Stimulated activated naive CD8-positive, alpha-beta T cell treated with anti-CD3 and anti-CD28 coated beads, Interleukin-15, Interleukin-2, amounts not matched to agents 100 ng/mL and 50 ng/mL, for 24 hours (primary cell): ENCODE data around the gene SLN.

Experiments used
- H3K27ac Mint-ChIP-seq: one replicate; pipeline ENCODE4 v1.8.0; 2021; ENCODE audit warnings: mild to moderate bottlenecking, mixed read lengths
- H3K27me3 Mint-ChIP-seq: one replicate; pipeline ENCODE4 v1.8.0; 2021; ENCODE audit warnings: mixed read lengths
- H3K36me3 Mint-ChIP-seq: one replicate; pipeline ENCODE4 v1.8.0; 2021; ENCODE audit warnings: low read depth, mixed read lengths
- H3K4me1 Mint-ChIP-seq: one replicate; pipeline ENCODE4 v1.8.0; 2021; ENCODE audit warnings: low read depth, mixed read lengths
- H3K4me3 Mint-ChIP-seq: one replicate; pipeline ENCODE4 v1.8.0; 2021; ENCODE audit warnings: mild to moderate bottlenecking, mixed read lengths
- H3K9me3 Mint-ChIP-seq: one replicate; pipeline ENCODE4 v1.8.0; 2021; ENCODE audit warnings: mixed read lengths

Gene SLN

GRCh38 chr11:107682171-107682570, 29.7 kb downstream of the SLN start:
- Mint-ChIP-seq H3K4me1 (no peaks in the 10 kb centered on the region), H3K27ac (no peak overlapping the region), H3K27me3 (peaks cover 9% of the 10 kb centered on the region), H3K9me3 (no peaks in the 10 kb centered on the region), H3K4me3 (no peak overlapping the region), H3K36me3 (no peaks in the 10 kb centered on the region)

GRCh38 chr11:107679255-107680024, 32.4 kb downstream of the SLN start:
- no peak overlapping the region for H3K4me3 Mint-ChIP-seq
- no peaks in the 10 kb centered on the region for H3K9me3 Mint-ChIP-seq
- H3K27me3 Mint-ChIP-seq = peaks cover 17% of the 10 kb centered on the region
- H3K36me3 Mint-ChIP-seq = no peaks in the 10 kb centered on the region
- no peak overlapping the region for H3K27ac Mint-ChIP-seq
- no peaks in the 10 kb centered on the region for H3K4me1 Mint-ChIP-seq

- Mint-ChIP-seq H3K9me3 (no peaks in the 10 kb centered on the region), H3K36me3 (no peaks in the 10 kb centered on the region), H3K27ac (no peak overlapping the region), H3K4me3 (no peak overlapping the region), H3K27me3 (peaks cover 17% of the 10 kb centered on the region), H3K4me1 (no peaks in the 10 kb centered on the region)
Observed at GRCh38 chr11:107678632-107678971, 33.3 kb downstream of the SLN start.

GRCh38 chr11:107677924-107678631, 33.8 kb downstream of the SLN start:
- Mint-ChIP-seq H3K4me3 (no peak overlapping the region), H3K9me3 (no peaks in the 10 kb centered on the region), H3K4me1 (no peaks in the 10 kb centered on the region), H3K27me3 (peaks cover 17% of the 10 kb centered on the region), H3K36me3 (no peaks in the 10 kb centered on the region), H3K27ac (no peak overlapping the region)

GRCh38 chr11:107676336-107677057, 35.4 kb downstream of the SLN start:
- H3K9me3 Mint-ChIP-seq = no peaks in the 10 kb centered on the region
- peaks cover 21% of the 10 kb centered on the region for H3K27me3 Mint-ChIP-seq
- no peak overlapping the region for H3K4me3 Mint-ChIP-seq
- H3K36me3 Mint-ChIP-seq = no peaks in the 10 kb centered on the region
- H3K4me1 Mint-ChIP-seq = no peaks in the 10 kb centered on the region
- no peak overlapping the region for H3K27ac Mint-ChIP-seq

- H3K9me3 Mint-ChIP-seq = no peaks in the 10 kb centered on the region
- no peaks in the 10 kb centered on the region for H3K4me1 Mint-ChIP-seq
- H3K27ac Mint-ChIP-seq = no peak overlapping the region
- H3K36me3 Mint-ChIP-seq = no peaks in the 10 kb centered on the region
- H3K27me3 Mint-ChIP-seq = peaks cover 18% of the 10 kb centered on the region
- H3K4me3 Mint-ChIP-seq = no peak overlapping the region
Observed at GRCh38 chr11:107675902-107676301, 36.0 kb downstream of the SLN start.

- H3K4me1 Mint-ChIP-seq = no peaks in the 10 kb centered on the region
- H3K27me3 Mint-ChIP-seq = peaks cover 11% of the 10 kb centered on the region
- H3K9me3 Mint-ChIP-seq = no peaks in the 10 kb centered on the region
- no peak overlapping the region for H3K27ac Mint-ChIP-seq
- H3K36me3 Mint-ChIP-seq = no peaks in the 10 kb centered on the region
- H3K4me3 Mint-ChIP-seq = no peak overlapping the region
Observed at GRCh38 chr11:107669893-107670601, 41.8 kb downstream of the SLN start.

- H3K4me3 Mint-ChIP-seq = no peak overlapping the region
- H3K36me3 Mint-ChIP-seq = no peaks in the 10 kb centered on the region
- H3K9me3 Mint-ChIP-seq = no peaks in the 10 kb centered on the region
- H3K27me3 Mint-ChIP-seq = peaks cover 13% of the 10 kb centered on the region
- H3K27ac Mint-ChIP-seq = no peak overlapping the region
- no peaks in the 10 kb centered on the region for H3K4me1 Mint-ChIP-seq
Observed at GRCh38 chr11:107669191-107669740, 42.6 kb downstream of the SLN start.

- no peaks in the 10 kb centered on the region for H3K9me3 Mint-ChIP-seq
- H3K36me3 Mint-ChIP-seq = no peaks in the 10 kb centered on the region
- no peak overlapping the region for H3K27ac Mint-ChIP-seq
- peaks cover 10% of the 10 kb centered on the region for H3K27me3 Mint-ChIP-seq
- no peaks in the 10 kb centered on the region for H3K4me1 Mint-ChIP-seq
- H3K4me3 Mint-ChIP-seq = no peak overlapping the region
Observed at GRCh38 chr11:107666911-107667613, 44.8 kb downstream of the SLN start.

GRCh38 chr11:107665018-107665417, 46.8 kb downstream of the SLN start:
- Mint-ChIP-seq H3K36me3 (no peaks in the 10 kb centered on the region), H3K27ac (no peak overlapping the region), H3K9me3 (no peaks in the 10 kb centered on the region), H3K4me3 (no peak overlapping the region), H3K4me1 (no peaks in the 10 kb centered on the region), H3K27me3 (peaks cover 10% of the 10 kb centered on the region)

GRCh38 chr11:107661656-107662055, 50.2 kb downstream of the SLN start:
- Mint-ChIP-seq H3K9me3 (no peaks in the 10 kb centered on the region), H3K36me3 (no peaks in the 10 kb centered on the region), H3K27me3 (peaks cover 4% of the 10 kb centered on the region), H3K27ac (no peak overlapping the region), H3K4me3 (no peak overlapping the region), H3K4me1 (no peaks in the 10 kb centered on the region)

GRCh38 chr11:107660066-107660465, 51.8 kb downstream of the SLN start:
- H3K9me3 Mint-ChIP-seq = no peaks in the 10 kb centered on the region
- peaks cover 4% of the 10 kb centered on the region for H3K27me3 Mint-ChIP-seq
- H3K36me3 Mint-ChIP-seq = no peaks in the 10 kb centered on the region
- no peak overlapping the region for H3K27ac Mint-ChIP-seq
- H3K4me3 Mint-ChIP-seq = no peak overlapping the region
- no peaks in the 10 kb centered on the region for H3K4me1 Mint-ChIP-seq

GRCh38 chr11:107659310-107659709, 52.5 kb downstream of the SLN start:
- Mint-ChIP-seq H3K27ac (no peak overlapping the region), H3K4me3 (no peak overlapping the region), H3K9me3 (no peaks in the 10 kb centered on the region), H3K4me1 (no peaks in the 10 kb centered on the region), H3K36me3 (no peaks in the 10 kb centered on the region), H3K27me3 (peaks cover 2% of the 10 kb centered on the region)
